Measurements from ENCODE around the gene GPR176. TPM values are rescaled to one million over a fixed set of nuclear protein-coding genes. Genes with fewer than 3 reads are reported as not detected.
A peak's percentile ranks its signal among the peaks of the same experiment; 100 is the strongest.

GPR176 gene
- polyA plus RNA-seq, 3 donors = 0.08 to 0.18 TPM; not detected in 1

- no peaks in the 10 kb centered on the region for H3K79me2 ChIP-seq (ENCODE audit: insufficient read depth, low read length)
- 100% methylated on average over 3 of the region's 7 CpGs for WGBS (ENCODE audit: insufficient coverage)
- no peak for TF ChIP-seq CTCF (IDR thresholded peaks at IDR 0.05)
- Mint-ChIP-seq H3K4me1 (no peaks in the 10 kb centered on the region), H3K27ac (peak overlapping the region in 2 of 7 donors; percentile 22 to 27), H3K36me3 (peaks cover 66 to 81% of the 10 kb centered on the region in 2 donors), H3K27me3 (ENCODE audit: low read depth in 3 of 3) (peaks cover 0 to 2% (median 2%) of the 10 kb centered on the region in 3 donors), H3K9me3 (peaks cover 0 to 2% (median 0%) of the 10 kb centered on the region in 7 donors), H3K4me3 (no peak overlapping the region)
- H3K27me3 ChIP-seq (ENCODE audit: control insufficient read depth in 2 of 2, insufficient read depth in 2 of 2, low read length in 2 of 2) = no peaks in the 10 kb centered on the region
- H3K36me3 ChIP-seq (replicated peaks in 1 of 2; ENCODE audit: control insufficient read depth in 1 of 2, insufficient read depth in 2 of 2, low read length in 2 of 2) = peaks cover 62 to 89% of the 10 kb centered on the region in 2 donors
- H2AFZ ChIP-seq (ENCODE audit: insufficient read depth, low read depth, low read length, poor library complexity, severe bottlenecking) = no peak overlapping the region
- H4K20me1 ChIP-seq (ENCODE audit: insufficient read depth, low read length) = no peaks in the 10 kb centered on the region
- no peak overlapping the region for H3K9ac ChIP-seq (ENCODE audit: insufficient read depth, low read length, poor library complexity, severe bottlenecking)
- no peak overlapping the region for H3K27ac ChIP-seq (ENCODE audit: low read depth in 1 of 2, low read length in 2 of 2)
- H3K9me3 ChIP-seq (replicated peaks in 1 of 2; ENCODE audit: control insufficient read depth in 1 of 2, insufficient read depth in 1 of 2, low read length in 2 of 2) = no peaks in the 10 kb centered on the region
- intact Hi-C loops (cut with micrococcal nuclease) = no loop called here
- no peak overlapping the region for H3K4me3 ChIP-seq (replicated peaks in 1 of 3; ENCODE audit: low read depth in 2 of 3, low read length in 3 of 3)
- DNase-seq = no peak
- H3K4me1 ChIP-seq (ENCODE audit: control insufficient read depth in 1 of 2, insufficient read depth in 2 of 2, low read length in 2 of 2) = no peaks in the 10 kb centered on the region
- H3K4me2 ChIP-seq (replicated peaks; ENCODE audit: extremely low read depth, low read length, poor library complexity, severe bottlenecking) = no peak overlapping the region
Observed at GRCh38 chr15:39951561-39951960, 31.5 kb upstream of the GPR176 start.

GRCh38 chr15:39948817-39949216, 28.8 kb upstream of the GPR176 start:
- TF ChIP-seq CTCF (IDR thresholded peaks at IDR 0.05) = no peak
- H3K36me3 Mint-ChIP-seq = peaks cover 69 to 83% of the 10 kb centered on the region in 2 donors
- H3K4me1 Mint-ChIP-seq = no peaks in the 10 kb centered on the region
- H3K4me3 Mint-ChIP-seq = no peak overlapping the region
- Histone ChIP-seq H3K36me3 (replicated peaks in 1 of 2; ENCODE audit: control insufficient read depth in 1 of 2, insufficient read depth in 2 of 2, low read length in 2 of 2) (peaks cover 63 to 89% of the 10 kb centered on the region in 2 donors), H3K9ac (ENCODE audit: insufficient read depth, low read length, poor library complexity, severe bottlenecking) (no peak overlapping the region), H3K4me3 (replicated peaks in 1 of 3; ENCODE audit: low read depth in 2 of 3, low read length in 3 of 3) (no peak overlapping the region), H3K27ac (ENCODE audit: low read depth in 1 of 2, low read length in 2 of 2) (no peak overlapping the region), H3K27me3 (ENCODE audit: control insufficient read depth in 2 of 2, insufficient read depth in 2 of 2, low read length in 2 of 2) (no peaks in the 10 kb centered on the region), H4K20me1 (ENCODE audit: insufficient read depth, low read length) (no peaks in the 10 kb centered on the region), H3K4me1 (ENCODE audit: control insufficient read depth in 1 of 2, insufficient read depth in 2 of 2, low read length in 2 of 2) (no peaks in the 10 kb centered on the region), H2AFZ (ENCODE audit: insufficient read depth, low read depth, low read length, poor library complexity, severe bottlenecking) (no peak overlapping the region), H3K9me3 (replicated peaks in 1 of 2; ENCODE audit: control insufficient read depth in 1 of 2, insufficient read depth in 1 of 2, low read length in 2 of 2) (no peaks in the 10 kb centered on the region), H3K4me2 (replicated peaks; ENCODE audit: extremely low read depth, low read length, poor library complexity, severe bottlenecking) (no peak overlapping the region), H3K79me2 (ENCODE audit: insufficient read depth, low read length) (no peaks in the 10 kb centered on the region)
- WGBS (ENCODE audit: insufficient coverage) = 100% methylated on average over 1 of the region's 5 CpGs
- peaks cover 0 to 7% (median 2%) of the 10 kb centered on the region in 7 donors for H3K9me3 Mint-ChIP-seq
- peak overlapping the region in 1 of 7 donors; percentile 37 for H3K27ac Mint-ChIP-seq
- intact Hi-C loops (cut with micrococcal nuclease) = no loop called here
- peaks cover 0 to 2% (median 2%) of the 10 kb centered on the region in 3 donors for H3K27me3 Mint-ChIP-seq (ENCODE audit: low read depth in 3 of 3)
- no peak for DNase-seq
